ENCODE measurements around the gene HDAC4. TPM values are rescaled to one million over a fixed set of nuclear protein-coding genes. Genes with fewer than 3 reads are reported as not detected.

HDAC4 gene
- total and polyA plus RNA-seq, 2 of the 4 experiments (the other 2 are of a cell fraction) = 4.1 to 7.2 TPM

DNA sequence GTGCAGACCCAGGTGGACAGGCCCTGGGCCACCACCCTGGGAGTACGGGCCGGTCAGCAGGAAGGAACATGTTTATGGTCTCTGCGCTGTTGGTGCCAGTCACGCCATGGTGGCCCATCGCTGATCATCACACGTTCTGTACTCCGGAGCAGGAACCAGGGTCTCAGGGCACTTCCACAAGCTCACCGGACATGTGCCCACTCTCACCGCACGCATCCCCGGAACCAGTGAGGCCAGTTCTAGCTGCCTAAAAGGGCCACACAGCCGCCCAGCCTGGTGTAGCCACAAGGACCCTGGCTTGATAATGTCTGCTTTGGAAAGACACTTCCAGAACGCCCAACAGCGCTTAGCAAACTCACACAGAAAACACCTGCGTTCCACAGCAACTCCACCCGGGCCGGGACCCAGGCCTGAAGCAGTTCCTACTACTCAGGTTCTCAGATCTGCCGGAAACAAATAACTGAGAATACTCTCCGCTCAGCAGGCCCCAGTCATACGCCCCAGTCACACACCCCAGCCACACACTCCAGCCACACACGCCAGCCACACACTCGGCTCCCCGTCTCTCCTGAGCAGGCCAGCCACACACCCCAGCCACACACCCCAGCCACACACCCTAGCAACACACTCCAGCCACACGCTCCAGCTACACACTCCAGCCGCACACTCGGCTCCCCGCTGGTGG is 123.3 kb downstream of the HDAC4 start:
- POLR2A ChIA-PET (ENCODE audit: unreplicated experiment) = no interaction called here

More for the DNA sequence above, 123.3 kb downstream of the HDAC4 start:
- Histone ChIP-seq H3K4ac (ENCODE audit: low read depth, low read length) (0 out of 2 replicates have a peak overlapping the region, but pooled peaks have one; percentile 6), H3K4me1 (ENCODE audit: control insufficient read depth, insufficient read depth, low read length) (peaks cover 51% of the 10 kb centered on the region), H2AFZ (replicated peaks; ENCODE audit: low read length, poor library complexity) (no peak overlapping the region), H3K4me2 (ENCODE audit: low read depth, low read length) (no peak overlapping the region), H3K14ac (replicated peaks; ENCODE audit: low read depth, low read length) (no peak overlapping the region), H3K27ac (ENCODE audit: insufficient read depth, low read length) (no peak overlapping the region), H2BK15ac (ENCODE audit: low read depth, low read length) (no peak overlapping the region), H2AK5ac (ENCODE audit: low read depth, low read length) (peak overlapping the region; percentile 61), H3K23ac (ENCODE audit: low read depth, low read length) (no peak overlapping the region), H3K9me1 (ENCODE audit: insufficient read depth, low read length) (peaks cover 25% of the 10 kb centered on the region), H3K18ac (ENCODE audit: low read depth, low read length) (no peak overlapping the region), H2BK20ac (ENCODE audit: low read depth, low read length) (no peak overlapping the region), H4K20me1 (ENCODE audit: insufficient read depth, low read length) (no peaks in the 10 kb centered on the region), H4K8ac (ENCODE audit: low read depth in 2 of 2, low read length in 2 of 2) (no peak overlapping the region), H3K4me3 (ENCODE audit: insufficient read depth, low read depth, low read length) (no peak overlapping the region), H3K9me3 (ENCODE audit: control insufficient read depth, insufficient read depth, low read length) (no peaks in the 10 kb centered on the region), H2AK9ac (replicated peaks; ENCODE audit: low read depth, low read length, poor library complexity) (peak overlapping the region; percentile 9), H2BK120ac (ENCODE audit: low read depth, low read length) (peak overlapping the region; percentile 2; the same call in 1 of the 2 replicates), H2BK5ac (ENCODE audit: low read depth, low read length, poor library complexity, severe bottlenecking) (peak overlapping the region; percentile 32), H3K79me1 (ENCODE audit: low read depth in 1 of 2, low read length in 2 of 2) (peaks cover 34 to 88% of the 10 kb centered on the region in 2 experiments), H3K27me3 (ENCODE audit: control insufficient read depth, insufficient read depth, low read length) (no peaks in the 10 kb centered on the region), H4K5ac (ENCODE audit: low read depth, low read length) (no peak overlapping the region), H3K9ac (ENCODE audit: low read depth, low read length) (no peak overlapping the region), H3K56ac (ENCODE audit: extremely low read depth, insufficient read depth, low read length) (no peak overlapping the region), H4K91ac (ENCODE audit: insufficient read depth, low read depth, low read length) (peak overlapping the region; percentile 54; the same call in 1 of the 2 replicates), H3K36me3 (ENCODE audit: control insufficient read depth, insufficient read depth, low read length) (no peaks in the 10 kb centered on the region)
- WGBS, 2 experiments (ENCODE audit: extremely low coverage in 2 of 2, insufficient read length in 1 of 2) = 97% methylated on average over 11 of the region's 27 CpGs; no CpG with 5 or more reads in 1 of the 2 experiments
- CTCF ChIA-PET = no interaction called here
- TF ChIP-seq CHD1 (IDR thresholded peaks at IDR 0.05; ENCODE audit: low read depth, low read length) = no peak
- no peak for TF ChIP-seq BHLHE40 (IDR thresholded peaks at IDR 0.05; ENCODE audit: low read depth, low read length)
- TF ChIP-seq RFX5 (IDR thresholded peaks at IDR 0.05; ENCODE audit: low read depth, low read length) = no peak
- no peak for TF ChIP-seq MAZ (IDR thresholded peaks at IDR 0.05; ENCODE audit: borderline replicate concordance, low read depth, low read length)
- TF ChIP-seq NFE2L2 (IDR thresholded peaks at IDR 0.05; ENCODE audit: low read depth, low read length) = no peak
- TF ChIP-seq ELK1 (IDR thresholded peaks at IDR 0.05; ENCODE audit: borderline replicate concordance, low read depth, low read length) = no peak
- no peak for TF ChIP-seq MAFK (IDR thresholded peaks at IDR 0.05; ENCODE audit: low read depth, low read length)
- TF ChIP-seq FOS (IDR thresholded peaks at IDR 0.05; ENCODE audit: low read depth, low read length) = no peak
- TF ChIP-seq CTCF (conservative IDR thresholded peaks at IDR 0.05; ENCODE audit: low read depth, low read length) = no peak
- TF ChIP-seq SMC3 (IDR thresholded peaks at IDR 0.05; ENCODE audit: low read depth, low read length) = no peak
- DNase-seq (no peak), ATAC-seq (ENCODE audit: low read depth) (no peak)
- in situ Hi-C loops (cut with MboI; ENCODE audit: low sequenced_read_pairs) (loop anchor here (10.0 kb wide), 1 partner anchor 117 kb away; no protein-coding TSS in a partner anchor), intact Hi-C loops (cut with micrococcal nuclease) (no loop called here), dilution Hi-C loops (cut with HindIII; ENCODE audit: low sequenced_read_pairs, unreplicated experiment) (no loop called here)
- no TSS peak for BruUV-seq (replicated peaks)

Data from IMR-90 (cell line).